8988T (cell line): ENCODE measurements around the gene SMARCC1.

Experiments used
- DNase-seq: peaks from one replicate; pipeline ENCODE4 v3.0.0; 2011

Gene SMARCC1

DNA sequence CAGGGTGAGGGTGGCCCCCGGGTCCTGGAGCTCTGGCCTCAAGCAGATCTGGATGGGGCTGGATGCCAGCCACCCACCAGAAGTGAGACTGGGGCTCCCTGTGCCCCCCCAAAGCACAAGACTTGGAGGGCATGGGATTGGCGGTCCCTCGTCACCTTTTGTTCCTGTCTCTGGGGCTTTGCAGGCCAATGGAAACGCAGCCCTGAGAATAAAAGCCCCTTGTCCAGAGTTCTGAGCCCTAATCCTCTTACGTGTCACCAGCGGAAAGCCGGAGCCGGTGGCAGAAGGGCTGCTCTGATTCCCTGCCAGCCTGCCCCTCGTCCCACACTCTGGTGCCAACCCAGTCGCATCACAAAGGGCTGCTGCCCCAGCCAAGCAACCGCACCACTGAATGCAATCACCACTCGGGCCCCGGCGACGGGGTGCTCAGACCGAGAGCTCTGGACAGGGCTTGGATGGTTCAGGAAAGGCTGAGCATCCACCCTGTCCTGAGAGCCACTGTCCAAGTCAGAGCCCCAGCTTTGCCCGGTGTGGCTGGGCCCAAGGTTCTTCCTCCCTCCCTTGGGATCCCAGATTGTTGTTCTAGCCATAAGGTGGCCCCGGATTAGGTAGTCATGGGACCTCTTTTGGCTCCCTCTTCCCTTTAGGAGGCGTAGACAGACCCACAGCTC is 245.3 kb downstream of the SMARCC1 start:
- DNase-seq: no peak
